HepG2 (cell line): ENCODE data around the gene SORBS2. TPM values are rescaled to one million over a fixed set of nuclear protein-coding genes. Genes with fewer than 3 reads are reported as not detected.
A peak's percentile ranks its signal among the peaks of the same experiment; 100 is the strongest.

Experiments used
- ATF2 ChIP-seq: sonication (generic); formaldehyde crosslinking; IDR thresholded peaks from 2 replicates; pipeline ENCODE4 v1.4.0; 2020; ENCODE audit warnings: missing genetic modification reagents
- BORCS8-MEF2B ChIP-seq: sonication (generic); formaldehyde crosslinking; IDR thresholded peaks from 2 replicates; pipeline ENCODE4 v1.8.0; 2022; ENCODE audit warnings: mild to moderate bottlenecking, missing genetic modification reagents
- CREB3 ChIP-seq: sonication (generic); formaldehyde crosslinking; IDR thresholded peaks from 2 replicates; pipeline ENCODE4 v1.5.0; 2020; ENCODE audit warnings: missing genetic modification reagents
- ELF1 ChIP-seq: sonication (generic); formaldehyde crosslinking; IDR thresholded peaks from 2 replicates; pipeline ENCODE4 v1.4.0; 2020; ENCODE audit warnings: missing genetic modification reagents
- HCFC1 ChIP-seq: fragments of 150-350 bp; IDR thresholded peaks from 2 replicates; pipeline ENCODE4 v1.6.1; 2014; ENCODE audit warnings: low read depth, low read length
- HNF1B ChIP-seq: sonication (generic); formaldehyde crosslinking; IDR thresholded peaks from 2 replicates; pipeline ENCODE4 v1.5.1; 2020; ENCODE audit warnings: mild to moderate bottlenecking, moderate library complexity, missing genetic modification reagents
- HNRNPK ChIP-seq: fragments of 200-400 bp; formaldehyde crosslinking; IDR thresholded peaks from 2 replicates; pipeline ENCODE4 v1.6.1; 2018; ENCODE audit warnings: low read length, low read depth, moderate library complexity, mild to moderate bottlenecking; ENCODE audit not compliant: poor library complexity, severe bottlenecking
- JUN ChIP-seq: sonication (generic); formaldehyde crosslinking; IDR thresholded peaks from 2 replicates; pipeline ENCODE4 v1.4.0; 2020; ENCODE audit warnings: mild to moderate bottlenecking, missing genetic modification reagents
- KDM2A ChIP-seq: sonication (generic); formaldehyde crosslinking; IDR thresholded peaks from 2 replicates; pipeline ENCODE4 v1.4.0; 2020; ENCODE audit warnings: low read depth, missing genetic modification reagents, borderline replicate concordance
- NFYC ChIP-seq: IDR thresholded peaks from 2 replicates; pipeline ENCODE4 v1.6.1; 2016; ENCODE audit warnings: missing genetic modification reagents, missing compliant biosample characterization
- POLR2G ChIP-seq: fragments of 200-400 bp; formaldehyde crosslinking; IDR thresholded peaks from 2 replicates; pipeline ENCODE4 v1.6.1; 2018; ENCODE audit warnings: mild to moderate bottlenecking, low read depth, low read length, moderate library complexity
- SAP130 ChIP-seq: IDR thresholded peaks from 2 replicates; pipeline ENCODE4 v1.6.1; 2016; ENCODE audit warnings: low read depth
- SMARCC2 ChIP-seq: fragments of 450-650 bp; IDR thresholded peaks from 2 replicates; pipeline ENCODE4 v1.6.1; 2017; ENCODE audit warnings: antibody characterized with exemption, mild to moderate bottlenecking
- SMYD3 ChIP-seq: sonication (generic); formaldehyde crosslinking; IDR thresholded peaks from 2 replicates; pipeline ENCODE4 v1.8.1; 2023; ENCODE audit warnings: mild to moderate bottlenecking, missing genetic modification reagents
- SOX5 ChIP-seq: IDR thresholded peaks from 2 replicates; pipeline ENCODE4 v1.6.1; 2016; ENCODE audit warnings: borderline replicate concordance
- TBX2 ChIP-seq: sonication (generic); formaldehyde crosslinking; IDR thresholded peaks from 2 replicates; pipeline ENCODE4 v1.5.0; 2020; ENCODE audit warnings: missing genetic modification reagents, mild to moderate bottlenecking, borderline replicate concordance
- TOPORS ChIP-seq: sonication (generic); formaldehyde crosslinking; IDR thresholded peaks from 2 replicates; pipeline ENCODE4 v1.8.0; 2023; ENCODE audit warnings: mild to moderate bottlenecking, missing genetic modification reagents
- YEATS4 ChIP-seq: sonication (generic); formaldehyde crosslinking; IDR thresholded peaks from 2 replicates; pipeline ENCODE4 v1.4.0; 2020; ENCODE audit warnings: missing genetic modification reagents, borderline replicate concordance
- ZBTB7B ChIP-seq: sonication (generic); formaldehyde crosslinking; IDR thresholded peaks from 2 replicates; pipeline ENCODE4 v1.4.0; 2020; ENCODE audit warnings: missing genetic modification reagents
- ZFP90 ChIP-seq: sonication (generic); formaldehyde crosslinking; IDR thresholded peaks from 2 replicates; pipeline ENCODE4 v1.8.0; 2022; ENCODE audit warnings: missing genetic modification reagents, mild to moderate bottlenecking, inconsistent platforms, borderline replicate concordance
- ZNF232 ChIP-seq: sonication (generic); formaldehyde crosslinking; IDR thresholded peaks from 2 replicates; pipeline ENCODE4 v1.4.0; 2020; ENCODE audit warnings: missing genetic modification reagents, borderline replicate concordance
- ZNF337 ChIP-seq: sonication (generic); formaldehyde crosslinking; IDR thresholded peaks from 2 replicates; pipeline ENCODE4 v1.5.1; 2020; ENCODE audit warnings: missing genetic modification reagents, low read depth, mild to moderate bottlenecking, borderline replicate concordance
- ZNF496 ChIP-seq: sonication (generic); formaldehyde crosslinking; IDR thresholded peaks from 2 replicates; pipeline ENCODE4 v1.8.1; 2023; ENCODE audit warnings: mild to moderate bottlenecking, moderate library complexity, missing genetic modification reagents; ENCODE audit not compliant: insufficient replicate concordance
- ZNF572 ChIP-seq: sonication (generic); formaldehyde crosslinking; IDR thresholded peaks from 2 replicates; pipeline ENCODE4 v1.5.1; 2020; ENCODE audit warnings: mild to moderate bottlenecking, missing genetic modification reagents
- ZNF605 ChIP-seq: sonication (generic); formaldehyde crosslinking; IDR thresholded peaks from 2 replicates; pipeline ENCODE4 v1.8.0; 2022; ENCODE audit warnings: mild to moderate bottlenecking, missing genetic modification reagents
- ZNF660 ChIP-seq: sonication (generic); formaldehyde crosslinking; IDR thresholded peaks from 2 replicates; pipeline ENCODE4 v1.5.1; 2020; ENCODE audit warnings: mild to moderate bottlenecking, low read depth, missing genetic modification reagents, borderline replicate concordance
- ZNF740 ChIP-seq: sonication (generic); formaldehyde crosslinking; IDR thresholded peaks from 2 replicates; pipeline ENCODE4 v1.4.0; 2020; ENCODE audit warnings: missing genetic modification reagents
- ZNF749 ChIP-seq: sonication (generic); formaldehyde crosslinking; IDR thresholded peaks from 2 replicates; pipeline ENCODE4 v1.8.0; 2022; ENCODE audit warnings: mild to moderate bottlenecking, missing genetic modification reagents, moderate library complexity, borderline replicate concordance
- polyA plus RNA-seq, 8 experiments: library from polyadenylated mRNA; depleted of rRNA in 3 of 8; stranded (reverse) in 7 of 8; unstranded in 1 of 8; fragments of >200 nt; fragmentation: Illumina TruSeq in 4 of 8; extraction: Trizol in 4 of 8; gene quantifications; 2 replicates each; pipeline versions ENCODE4 v1.2.1 to v1.2.3, GENCODE V29; 2011 to 2016; ENCODE audit warnings: low read depth in 4 of 8, missing spikeins in 1 of 8, mixed read lengths in 1 of 8; ENCODE audit not compliant: insufficient read depth in 1 of 8
- total RNA-seq, 5 experiments: library from RNA; depleted of rRNA; stranded (reverse); fragments of >200 nt; fragmentation: Illumina TruSeq; extraction: Trizol; gene quantifications; 2 replicates each; pipeline ENCODE4 v1.2.3, GENCODE V29; 2016; ENCODE audit warnings: low read depth in 1 of 5

SORBS2 gene
- total and polyA plus RNA-seq, 2 of the 13 experiments (the other 11 are each of a cell fraction or from before 2014, with no cell fraction given): 25.0 to 80.5 TPM

GRCh38 chr4:185792384-185793115, 19.4 kb downstream of the SORBS2 start (continued):
- no peak for TF ChIP-seq ZNF572 (CRISPR knock-in tag)
- no peak for TF ChIP-seq ZNF660 (CRISPR knock-in tag)
- no peak for TF ChIP-seq SMYD3 (CRISPR knock-in tag)
- TF ChIP-seq ZNF605 (CRISPR knock-in tag): 0 out of 2 replicates have a peak, but pooled peaks have one; percentile 43
- no peak for TF ChIP-seq ZNF740 (CRISPR knock-in tag)
- no peak for TF ChIP-seq ZFP90 (CRISPR knock-in tag)
- peak; percentile 64; the same call in 1 of the 2 replicates for TF ChIP-seq TBX2 (CRISPR knock-in tag)
- peak; percentile 86 for TF ChIP-seq HNRNPK
- no peak for TF ChIP-seq JUN (CRISPR knock-in tag)
- TF ChIP-seq NFYC: no peak
- TF ChIP-seq BORCS8-MEF2B (CRISPR knock-in tag): no peak
- no peak for TF ChIP-seq ZNF232 (CRISPR knock-in tag)
- no peak for TF ChIP-seq SMARCC2
- no peak for TF ChIP-seq ZNF337
- no peak for TF ChIP-seq YEATS4
- TF ChIP-seq ZBTB7B (CRISPR knock-in tag): no peak
- no peak for TF ChIP-seq TOPORS (CRISPR knock-in tag)
- peak; percentile 77 for TF ChIP-seq SAP130 (CRISPR knock-in tag)
- TF ChIP-seq KDM2A: no peak
- TF ChIP-seq HNF1B (CRISPR knock-in tag): no peak
- no peak for TF ChIP-seq ZNF749
- TF ChIP-seq ATF2 (CRISPR knock-in tag): no peak
- peak; percentile 81; the same call in 1 of the 2 replicates for TF ChIP-seq SOX5 (CRISPR knock-in tag)
- TF ChIP-seq CREB3 (CRISPR knock-in tag): no peak
- TF ChIP-seq ELF1: no peak
- no peak for TF ChIP-seq HCFC1
- TF ChIP-seq POLR2G: no peak
- TF ChIP-seq ZNF496: no peak
